HepG2 (cell line): ENCODE results near the gene KCTD15. TPM values are rescaled to one million over a fixed set of nuclear protein-coding genes. Genes with fewer than 3 reads are reported as not detected.

Experiments used
- ARNTL ChIP-seq: sonication (generic); formaldehyde crosslinking; IDR thresholded peaks from 2 replicates; pipeline ENCODE4 v1.4.0; 2020; ENCODE audit warnings: mild to moderate bottlenecking, missing genetic modification reagents
- DMAP1 ChIP-seq: IDR thresholded peaks from 2 replicates; pipeline ENCODE4 v1.6.1; 2016
- EEA1 ChIP-seq: sonication (generic); formaldehyde crosslinking; IDR thresholded peaks from 2 replicates; pipeline ENCODE4 v1.5.1; 2020; ENCODE audit warnings: mild to moderate bottlenecking, missing genetic modification reagents, borderline replicate concordance
- ELF1 ChIP-seq: sonication (generic); formaldehyde crosslinking; IDR thresholded peaks from 2 replicates; pipeline ENCODE4 v1.4.0; 2020; ENCODE audit warnings: missing genetic modification reagents
- ESRRA ChIP-seq: sonication (generic); formaldehyde crosslinking; IDR thresholded peaks from 2 replicates; pipeline ENCODE4 v1.5.1; 2020; ENCODE audit warnings: mild to moderate bottlenecking, low read depth, missing genetic modification reagents
- HBP1 ChIP-seq: IDR thresholded peaks from 2 replicates; pipeline ENCODE4 v1.6.1; 2016; ENCODE audit warnings: low read depth, control low read depth
- HOXA7 ChIP-seq: sonication (generic); formaldehyde crosslinking; IDR thresholded peaks from 2 replicates; pipeline ENCODE4 v1.8.1; 2022; ENCODE audit warnings: mild to moderate bottlenecking, missing genetic modification reagents, moderate library complexity
- MAFG ChIP-seq: sonication (generic); formaldehyde crosslinking; IDR thresholded peaks from 2 replicates; pipeline ENCODE4 v1.5.1; 2020; ENCODE audit warnings: mild to moderate bottlenecking, missing genetic modification reagents
- NCOA1 ChIP-seq: sonication (generic); formaldehyde crosslinking; IDR thresholded peaks from 2 replicates; pipeline ENCODE4 v1.9.0; 2021; ENCODE audit warnings: missing genetic modification reagents
- PAWR ChIP-seq: sonication (generic); formaldehyde crosslinking; IDR thresholded peaks from 2 replicates; pipeline ENCODE4 v1.4.0; 2020; ENCODE audit warnings: missing genetic modification reagents, mild to moderate bottlenecking, borderline replicate concordance
- RFX1 ChIP-seq: fragments of 450-650 bp; IDR thresholded peaks from 2 replicates; pipeline ENCODE4 v1.6.1; 2017
- SATB2 ChIP-seq: sonication (generic); formaldehyde crosslinking; IDR thresholded peaks from 2 replicates; pipeline ENCODE4 v1.5.0; 2020; ENCODE audit warnings: missing genetic modification reagents
- SCMH1 ChIP-seq: sonication (generic); formaldehyde crosslinking; IDR thresholded peaks from 2 replicates; pipeline ENCODE4 v1.9.0; 2021; ENCODE audit warnings: missing genetic modification reagents, mild to moderate bottlenecking, borderline replicate concordance
- SMARCC2 ChIP-seq: fragments of 450-650 bp; IDR thresholded peaks from 2 replicates; pipeline ENCODE4 v1.6.1; 2017; ENCODE audit warnings: antibody characterized with exemption, mild to moderate bottlenecking
- TFDP1 ChIP-seq: IDR thresholded peaks from 2 replicates; pipeline ENCODE4 v1.6.1; 2016; ENCODE audit warnings: missing compliant biosample characterization, missing genetic modification reagents, borderline replicate concordance
- TFDP2 ChIP-seq: sonication (generic); formaldehyde crosslinking; IDR thresholded peaks from 2 replicates; pipeline ENCODE4 v1.4.0; 2020; ENCODE audit warnings: missing genetic modification reagents
- ZFAT ChIP-seq: sonication (generic); formaldehyde crosslinking; conservative IDR thresholded peaks from 2 replicates; pipeline ENCODE4 v1.8.1; 2023; ENCODE audit warnings: missing genetic modification reagents, inconsistent platforms
- ZFP1 ChIP-seq: IDR thresholded peaks from 2 replicates; pipeline ENCODE4 v1.6.1; 2016
- ZFP91 ChIP-seq: sonication (generic); formaldehyde crosslinking; IDR thresholded peaks from 2 replicates; pipeline ENCODE4 v1.9.0; 2022; ENCODE audit warnings: missing genetic modification reagents, mild to moderate bottlenecking, borderline replicate concordance
- ZFY ChIP-seq: sonication (generic); formaldehyde crosslinking; IDR thresholded peaks from 2 replicates; pipeline ENCODE4 v1.4.0; 2020; ENCODE audit warnings: missing genetic modification reagents
- ZIK1 ChIP-seq: sonication (generic); formaldehyde crosslinking; IDR thresholded peaks from 2 replicates; pipeline ENCODE4 v1.5.0; 2020; ENCODE audit warnings: mild to moderate bottlenecking, low read depth, missing genetic modification reagents, borderline replicate concordance
- ZMYM2 ChIP-seq: sonication (generic); formaldehyde crosslinking; IDR thresholded peaks from 2 replicates; pipeline ENCODE4 v1.8.0; 2022; ENCODE audit warnings: mild to moderate bottlenecking, missing genetic modification reagents
- ZNF230 ChIP-seq: sonication (generic); formaldehyde crosslinking; IDR thresholded peaks from 2 replicates; pipeline ENCODE4 v1.4.0; 2020; ENCODE audit warnings: mild to moderate bottlenecking, missing genetic modification reagents
- ZNF724P ChIP-seq: sonication (generic); formaldehyde crosslinking; IDR thresholded peaks from 2 replicates; pipeline ENCODE4 v1.8.0; 2022; ENCODE audit warnings: missing genetic modification reagents, borderline replicate concordance
- polyA plus RNA-seq, 8 experiments: library from polyadenylated mRNA; depleted of rRNA in 3 of 8; stranded (reverse) in 7 of 8; unstranded in 1 of 8; fragments of >200 nt; fragmentation: Illumina TruSeq in 4 of 8; extraction: Trizol in 4 of 8; gene quantifications; 2 replicates each; pipeline versions ENCODE4 v1.2.1 to v1.2.3, GENCODE V29; 2011 to 2016; ENCODE audit warnings: low read depth in 4 of 8, missing spikeins in 1 of 8, mixed read lengths in 1 of 8; ENCODE audit not compliant: insufficient read depth in 1 of 8
- total RNA-seq, 5 experiments: library from RNA; depleted of rRNA; stranded (reverse); fragments of >200 nt; fragmentation: Illumina TruSeq; extraction: Trizol; gene quantifications; 2 replicates each; pipeline ENCODE4 v1.2.3, GENCODE V29; 2016; ENCODE audit warnings: low read depth in 1 of 5
- TF ChIP-seq, protein P1 (sequence below): sonication (generic); formaldehyde crosslinking; IDR thresholded peaks from 2 replicates; pipeline ENCODE4 v1.9.0; 2022; ENCODE audit warnings: low read depth, missing genetic modification reagents

KCTD15 gene
- total and polyA plus RNA-seq, 2 of the 13 experiments (the other 11 are each of a cell fraction or from before 2014, with no cell fraction given) = 13.2 to 16.7 TPM

DNA sequence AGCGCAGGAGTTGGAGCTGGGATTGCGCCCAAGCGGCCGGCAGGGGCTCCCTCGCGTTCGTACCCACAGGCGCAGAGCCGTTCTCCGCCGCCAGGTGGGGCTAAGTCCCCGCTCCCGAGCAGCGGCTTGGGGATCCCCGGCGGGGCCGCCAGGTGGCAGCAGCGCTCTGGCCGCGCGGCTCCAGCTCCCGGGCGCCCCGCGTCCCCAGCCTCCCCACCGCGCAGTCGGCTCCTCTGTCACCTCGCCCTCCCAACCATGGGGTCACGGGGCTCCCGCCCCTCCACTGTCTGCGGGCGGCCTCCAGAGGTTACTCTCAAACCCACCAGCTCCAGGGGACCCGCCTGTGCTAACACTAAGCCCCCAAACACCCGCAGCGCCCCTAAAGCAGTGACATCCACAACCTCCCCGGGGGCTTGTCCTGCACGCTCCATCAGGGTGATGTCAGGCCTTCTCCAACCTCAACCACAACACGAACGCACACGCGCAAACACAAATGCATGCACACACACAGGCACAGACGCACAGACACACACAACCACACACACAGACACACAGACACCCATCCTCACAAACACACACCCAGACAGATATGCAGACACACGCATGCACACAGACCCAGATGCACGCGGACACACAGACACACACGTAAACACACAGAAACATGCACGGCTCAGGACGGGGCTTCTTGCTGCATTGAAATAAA lies 18.4 kb upstream of the KCTD15 start (continued):
- TF ChIP-seq ZFP91 (CRISPR knock-in tag) = peak; percentile 83; the same call in 1 of the 2 replicates
- no peak for TF ChIP-seq SATB2 (CRISPR knock-in tag)
- TF ChIP-seq ELF1 (CRISPR knock-in tag) = 0 out of 2 replicates have a peak, but pooled peaks have one; percentile 20
- TF ChIP-seq ZFP1 (CRISPR knock-in tag) = no peak
- TF ChIP-seq MAFG = no peak
- no peak for TF ChIP-seq RFX1
- TF ChIP-seq PAWR (CRISPR knock-in tag) = no peak
- no peak for TF ChIP-seq TFDP2
- no peak for TF ChIP-seq ESRRA
- TF ChIP-seq TFDP1 (CRISPR knock-in tag) = 0 out of 2 replicates have a peak, but pooled peaks have one; percentile 12
- no peak for TF ChIP-seq SCMH1 (CRISPR knock-in tag)
- TF ChIP-seq ZFAT (CRISPR knock-in tag) = no peak
- no peak for TF ChIP-seq ZMYM2 (CRISPR knock-in tag)
- no peak for TF ChIP-seq NCOA1 (CRISPR knock-in tag)
- no peak; the same call in 1 of the 2 replicates for TF ChIP-seq EEA1 (CRISPR knock-in tag)
- TF ChIP-seq SMARCC2 = no peak
- TF ChIP-seq ZIK1 (CRISPR knock-in tag) = peak; percentile 61; the same call in 1 of the 2 replicates
- TF ChIP-seq ZNF724P (CRISPR knock-in tag) = no peak; the same call in 1 of the 2 replicates
- peak; percentile 33; the same call in 1 of the 2 replicates for TF ChIP-seq ZNF230
- TF ChIP-seq, protein P1, sequence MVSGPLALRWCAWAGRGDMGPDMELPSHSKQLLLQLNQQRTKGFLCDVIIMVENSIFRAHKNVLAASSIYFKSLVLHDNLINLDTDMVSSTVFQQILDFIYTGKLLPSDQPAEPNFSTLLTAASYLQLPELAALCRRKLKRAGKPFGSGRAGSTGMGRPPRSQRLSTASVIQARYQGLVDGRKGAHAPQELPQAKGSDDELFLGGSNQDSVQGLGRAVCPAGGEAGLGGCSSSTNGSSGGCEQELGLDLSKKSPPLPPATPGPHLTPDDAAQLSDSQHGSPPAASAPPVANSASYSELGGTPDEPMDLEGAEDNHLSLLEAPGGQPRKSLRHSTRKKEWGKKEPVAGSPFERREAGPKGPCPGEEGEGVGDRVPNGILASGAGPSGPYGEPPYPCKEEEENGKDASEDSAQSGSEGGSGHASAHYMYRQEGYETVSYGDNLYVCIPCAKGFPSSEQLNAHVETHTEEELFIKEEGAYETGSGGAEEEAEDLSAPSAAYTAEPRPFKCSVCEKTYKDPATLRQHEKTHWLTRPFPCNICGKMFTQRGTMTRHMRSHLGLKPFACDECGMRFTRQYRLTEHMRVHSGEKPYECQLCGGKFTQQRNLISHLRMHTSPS = no peak
- TF ChIP-seq ZFY = no peak
- TF ChIP-seq HOXA7 (CRISPR knock-in tag) = no peak
- no peak for TF ChIP-seq HBP1 (CRISPR knock-in tag)
- TF ChIP-seq ARNTL (CRISPR knock-in tag) = no peak
- TF ChIP-seq DMAP1 (CRISPR knock-in tag) = no peak
